IPS-15b (cell line): ENCODE data around the gene GABRR3.
"Not testable (repeated sequence)": the region's sequence is repeated elsewhere in the genome, so short reads cannot be mapped to it uniquely, and the experiment has no call there.

Experiments used
- H3K27me3 ChIP-seq: one replicate; pipeline ENCODE4 v1.6.1; 2013; ENCODE audit warnings: low read length; ENCODE audit not compliant: control insufficient read depth, insufficient read depth
- H3K36me3 ChIP-seq: one replicate; pipeline ENCODE4 v1.6.1; 2013; ENCODE audit warnings: low read length; ENCODE audit not compliant: control insufficient read depth, insufficient read depth
- H3K4me1 ChIP-seq: one replicate; pipeline ENCODE4 v1.6.1; 2013; ENCODE audit warnings: mild to moderate bottlenecking, low read length; ENCODE audit not compliant: control insufficient read depth, insufficient read depth
- H3K4me3 ChIP-seq: one replicate; pipeline ENCODE4 v1.5.1; 2013; ENCODE audit warnings: low read depth, low read length
- H3K9ac ChIP-seq: one replicate; pipeline ENCODE4 v1.6.1; 2013; ENCODE audit warnings: low read depth, mild to moderate bottlenecking, low read length
- H3K9me3 ChIP-seq: one replicate; pipeline ENCODE4 v1.6.1; 2013; ENCODE audit warnings: mild to moderate bottlenecking, low read length; ENCODE audit not compliant: control insufficient read depth, insufficient read depth

The GABRR3 gene

GRCh38 chr3:98020412-98020811, 14.7 kb downstream of the GABRR3 start:
- no peaks in the 10 kb centered on the region for H3K27me3 ChIP-seq
- H3K36me3 ChIP-seq, result no peaks in the 10 kb centered on the region
- H3K9me3 ChIP-seq, result no peaks in the 10 kb centered on the region
- H3K9ac ChIP-seq, result no peak overlapping the region
- no peaks in the 10 kb centered on the region for H3K4me1 ChIP-seq
- no peak overlapping the region for H3K4me3 ChIP-seq

GRCh38 chr3:98018301-98018700, 16.8 kb downstream of the GABRR3 start:
- Histone ChIP-seq H3K27me3 (no peaks in the 10 kb centered on the region), H3K9me3 (no peaks in the 10 kb centered on the region), H3K36me3 (no peaks in the 10 kb centered on the region), H3K9ac (no peak overlapping the region), H3K4me1 (no peaks in the 10 kb centered on the region), H3K4me3 (no peak overlapping the region)

GRCh38 chr3:98014268-98014585, 20.9 kb downstream of the GABRR3 start:
- Histone ChIP-seq H3K9me3 (no peaks in the 10 kb centered on the region), H3K9ac (no peak overlapping the region), H3K36me3 (no peaks in the 10 kb centered on the region), H3K4me3 (no peak overlapping the region), H3K4me1 (no peaks in the 10 kb centered on the region), H3K27me3 (no peaks in the 10 kb centered on the region)

- no peaks in the 10 kb centered on the region for H3K36me3 ChIP-seq
- no peak overlapping the region for H3K4me3 ChIP-seq
- H3K9me3 ChIP-seq, result no peaks in the 10 kb centered on the region
- no peak overlapping the region for H3K9ac ChIP-seq
- H3K4me1 ChIP-seq, result no peaks in the 10 kb centered on the region
- H3K27me3 ChIP-seq, result no peaks in the 10 kb centered on the region
Observed at GRCh38 chr3:98013411-98014267, 21.5 kb downstream of the GABRR3 start.

GRCh38 chr3:98012979-98013378, 22.1 kb downstream of the GABRR3 start:
- Histone ChIP-seq H3K9me3 (no peaks in the 10 kb centered on the region), H3K27me3 (no peaks in the 10 kb centered on the region), H3K4me3 (no peak overlapping the region), H3K9ac (no peak overlapping the region), H3K36me3 (no peaks in the 10 kb centered on the region), H3K4me1 (no peaks in the 10 kb centered on the region)

GRCh38 chr3:98010883-98011449, 24.1 kb downstream of the GABRR3 start:
- not testable (repeated sequence) for H3K9ac ChIP-seq, H3K4me1 ChIP-seq, H3K9me3 ChIP-seq, H3K36me3 ChIP-seq, H3K4me3 ChIP-seq, H3K27me3 ChIP-seq

- Histone ChIP-seq H3K9me3 (no peaks in the 10 kb centered on the region), H3K9ac (no peak overlapping the region), H3K4me1 (no peaks in the 10 kb centered on the region), H3K27me3 (no peaks in the 10 kb centered on the region), H3K36me3 (no peaks in the 10 kb centered on the region), H3K4me3 (no peak overlapping the region)
Observed at GRCh38 chr3:98010194-98010882, 24.8 kb downstream of the GABRR3 start.

GRCh38 chr3:98008855-98009254, 26.3 kb downstream of the GABRR3 start:
- Histone ChIP-seq H3K27me3 (no peaks in the 10 kb centered on the region), H3K9ac (no peak overlapping the region), H3K9me3 (no peaks in the 10 kb centered on the region), H3K4me3 (no peak overlapping the region), H3K36me3 (no peaks in the 10 kb centered on the region), H3K4me1 (no peaks in the 10 kb centered on the region)

- Histone ChIP-seq H3K4me3 (no peak overlapping the region), H3K4me1 (no peaks in the 10 kb centered on the region), H3K9me3 (no peaks in the 10 kb centered on the region), H3K9ac (no peak overlapping the region), H3K36me3 (no peaks in the 10 kb centered on the region), H3K27me3 (no peaks in the 10 kb centered on the region)
Observed at GRCh38 chr3:98005438-98005837, 29.7 kb downstream of the GABRR3 start.

GRCh38 chr3:98004721-98005120, 30.4 kb downstream of the GABRR3 start:
- Histone ChIP-seq H3K4me1 (no peaks in the 10 kb centered on the region), H3K9me3 (no peaks in the 10 kb centered on the region), H3K36me3 (no peaks in the 10 kb centered on the region), H3K27me3 (no peaks in the 10 kb centered on the region), H3K4me3 (no peak overlapping the region), H3K9ac (no peak overlapping the region)

- H3K4me3 ChIP-seq, result no peak overlapping the region
- no peaks in the 10 kb centered on the region for H3K4me1 ChIP-seq
- no peaks in the 10 kb centered on the region for H3K27me3 ChIP-seq
- H3K9ac ChIP-seq, result no peak overlapping the region
- H3K9me3 ChIP-seq, result no peaks in the 10 kb centered on the region
- H3K36me3 ChIP-seq, result no peaks in the 10 kb centered on the region
Observed at GRCh38 chr3:98003306-98003969, 31.7 kb downstream of the GABRR3 start.
